Endothelial cell of umbilical vein (primary cell): ENCODE data around the gene COMT. TPM values are rescaled to one million over a fixed set of nuclear protein-coding genes. Genes with fewer than 3 reads are reported as not detected.

Source experiments
- BruUV-seq: library from RNA; stranded (reverse); fragments of 400-500 nt; replicated peaks from 2 replicates; lab custom pipeline; 2021; lab: Mats Ljungman, UMichigan
- CTCF ChIA-PET: fragments of 300-600, 350-600 bp; sonication (Branson Sonifier 250); formaldehyde crosslinking; loops from one replicate; lab custom pipeline; 2021; ENCODE audit warnings: antibody characterized with exemption, inconsistent platforms; lab: Charles Lee
- POLR2A ChIA-PET: fragments of 300-600, 350-600 bp; sonication (Branson Sonifier 250); formaldehyde crosslinking; loops from one replicate; lab custom pipeline; 2021; ENCODE audit warnings: antibody characterized with exemption, inconsistent platforms; lab: Charles Lee
- DNase-seq: peaks from one replicate; pipeline ENCODE4 v3.0.0-alpha.2; 2011; ENCODE audit warnings: low read depth, low spot score
- FAIRE-seq: peaks from 2 replicates; lab custom pipeline; 2011; peaks lifted over from hg19 to GRCh38; lab: Jason Lieb, UNC
- H2AFZ ChIP-seq: 2 replicates; pipeline ENCODE4 v1.6.0; 2012; ENCODE audit warnings: low read depth, low read length, control low read depth, inconsistent platforms
- H3K27ac ChIP-seq: 2 replicates; pipeline ENCODE4 v1.5.1; 2011; ENCODE audit warnings: low read depth, mild to moderate bottlenecking, control low read depth, low read length, moderate library complexity; ENCODE audit not compliant: insufficient read depth
- H3K27me3 ChIP-seq, 2 experiments: 2 replicates each; pipeline versions ENCODE4 v1.6.0 to v1.6.1; 2011; ENCODE audit warnings: low read length in 2 of 2, mixed read lengths in 1 of 2; ENCODE audit not compliant: control insufficient read depth in 2 of 2, insufficient read depth in 2 of 2
- H3K36me3 ChIP-seq, 2 experiments: 2 replicates in 1 of 2; 3 replicates in 1 of 2; pipeline ENCODE4 v1.5.1; 2011; ENCODE audit warnings: low read length in 2 of 2, mild to moderate bottlenecking in 1 of 2, moderate library complexity in 1 of 2; ENCODE audit not compliant: control insufficient read depth in 2 of 2, insufficient read depth in 2 of 2; ENCODE audit errors: extremely low read depth in 1 of 2
- H3K4me1 ChIP-seq: 3 replicates; pipeline ENCODE4 v1.5.1; 2011; ENCODE audit warnings: mild to moderate bottlenecking, low read length; ENCODE audit not compliant: control insufficient read depth, insufficient read depth; ENCODE audit errors: extremely low read depth
- H3K4me2 ChIP-seq: 2 replicates; pipeline ENCODE4 v1.6.1; 2011; ENCODE audit warnings: low read length, control low read depth, mixed read lengths; ENCODE audit not compliant: insufficient read depth
- H3K4me3 ChIP-seq, 3 experiments: fragments of 200-600 bp in 1 of 3; sonication (generic), shearing (Covaris generic) in 1 of 3; replicated peaks in 1 of 3; 2 replicates each; pipeline ENCODE4 v1.5.1; 2011 to 2016; ENCODE audit warnings: control low read depth in 3 of 3, low read length in 3 of 3, mild to moderate bottlenecking in 2 of 3, inconsistent platforms in 1 of 3, low read depth in 1 of 3, moderate library complexity in 1 of 3; ENCODE audit not compliant: insufficient read depth in 1 of 3
- H3K79me2 ChIP-seq: 2 replicates; pipeline ENCODE4 v1.6.0; 2012; ENCODE audit warnings: low read length, inconsistent platforms; ENCODE audit not compliant: control insufficient read depth, insufficient read depth
- H3K9ac ChIP-seq: replicated peaks from 2 replicates; pipeline ENCODE3; 2011; ENCODE audit warnings: low read length, control low read depth; ENCODE audit not compliant: insufficient read depth; ENCODE audit errors: extremely low read depth
- H3K9me1 ChIP-seq: replicated peaks from 3 replicates; pipeline ENCODE4 v1.6.0; 2011; ENCODE audit warnings: mild to moderate bottlenecking, low read length; ENCODE audit not compliant: control insufficient read depth, insufficient read depth; ENCODE audit errors: extremely low read depth
- H3K9me3 ChIP-seq: replicated peaks from 2 replicates; pipeline ENCODE4 v1.5.1; 2012; ENCODE audit warnings: low read length, inconsistent platforms; ENCODE audit not compliant: control insufficient read depth, insufficient read depth
- H4K20me1 ChIP-seq: replicated peaks from 2 replicates; pipeline ENCODE3; 2011; ENCODE audit warnings: mild to moderate bottlenecking, low read length; ENCODE audit not compliant: control insufficient read depth, insufficient read depth; ENCODE audit errors: extremely low read depth
- CTCF ChIP-seq, 2 donors: IDR thresholded peaks; 1 replicate in 1 of 2; 2 replicates in 1 of 2; pipeline ENCODE4 v1.5.1; 2011; ENCODE audit warnings: low read length in 2 of 2, mild to moderate bottlenecking in 2 of 2, moderate library complexity in 2 of 2, control low read depth in 1 of 2, inconsistent platforms in 1 of 2, low read depth in 1 of 2; ENCODE audit not compliant: insufficient read depth in 1 of 2; ENCODE audit errors: extremely low read depth in 1 of 2
- MYC ChIP-seq: IDR thresholded peaks from one replicate; pipeline ENCODE4 v1.6.1; 2011; ENCODE audit warnings: mild to moderate bottlenecking, low read depth, low read length
- dilution Hi-C: fragments of 300-500 bp; cut with MboI; formaldehyde crosslinking; loops from one replicate; pipeline ENCODE4 v1.15.0; 2019; ENCODE audit warnings: low sequenced_read_pairs; ENCODE audit not compliant: extremely low pct_ligation_motif_present
- intact Hi-C: fragments of 100-400 bp; cut with micrococcal nuclease; formaldehyde crosslinking; loops from one replicate; pipeline ENCODE4 v1.10.0; 2022
- polyA plus RNA-seq, 4 experiments: library from polyadenylated mRNA; depleted of rRNA in 3 of 4; stranded (reverse) in 3 of 4; unstranded in 1 of 4; fragments of >200 nt; gene quantifications; 2 replicates each; pipeline versions ENCODE4 v1.2.1 to v1.2.3, GENCODE V29; 2011 to 2012; ENCODE audit warnings: missing spikeins in 1 of 4
- total RNA-seq: library from RNA; stranded (reverse); gene quantifications from 2 replicates; pipeline ENCODE4 v1.2.3, GENCODE V29; 2021

COMT gene
- total and polyA plus RNA-seq, 2 donors (not counting 3 experiments of a cell fraction or from before 2014, with no cell fraction given) = 221 to 537 TPM

- intact Hi-C loops = no loop called here
Observed at GRCh38 chr22:19977296-19978243, 36.0 kb downstream of the COMT start.

More at GRCh38 chr22:19977296-19978243, 36.0 kb downstream of the COMT start:
- POLR2A ChIA-PET = no interaction called here
- H3K9me3 ChIP-seq = no peaks in the 10 kb centered on the region
- TF ChIP-seq CTCF (IDR thresholded peaks at IDR 0.05; ENCODE audit: extremely low read depth in 1 of 2, insufficient read depth in 1 of 2, low read depth in 1 of 2, low read length in 2 of 2) (no peak), MYC (no peak)
- H3K36me3 ChIP-seq = peaks cover 8 to 55% of the 10 kb centered on the region in 2 experiments
- no peaks in the 10 kb centered on the region for H3K79me2 ChIP-seq
- DNase-seq = no peak
- no TSS peak for BruUV-seq
- no peak for FAIRE-seq
- H3K4me3 ChIP-seq = no peak overlapping the region
- dilution Hi-C loops = no loop called here
- no peak overlapping the region for H2AFZ ChIP-seq
- no peaks in the 10 kb centered on the region for H4K20me1 ChIP-seq
- CTCF ChIA-PET = interaction anchor here (1.1 to 4.6 kb wide), 5 partner anchors 9 to 43 kb away, joined by 3 to 26 read pairs (median 4); partner anchors contain the start of gene TANGO2
- H3K27ac ChIP-seq = no peak overlapping the region
- H3K9ac ChIP-seq = no peak overlapping the region
- H3K4me2 ChIP-seq = no peak overlapping the region
- no peaks in the 10 kb centered on the region for H3K9me1 ChIP-seq
- H3K4me1 ChIP-seq = peaks cover 19% of the 10 kb centered on the region
- H3K27me3 ChIP-seq = no peaks in the 10 kb centered on the region
